Measurements from ENCODE around the gene PTPN2.

DNA sequence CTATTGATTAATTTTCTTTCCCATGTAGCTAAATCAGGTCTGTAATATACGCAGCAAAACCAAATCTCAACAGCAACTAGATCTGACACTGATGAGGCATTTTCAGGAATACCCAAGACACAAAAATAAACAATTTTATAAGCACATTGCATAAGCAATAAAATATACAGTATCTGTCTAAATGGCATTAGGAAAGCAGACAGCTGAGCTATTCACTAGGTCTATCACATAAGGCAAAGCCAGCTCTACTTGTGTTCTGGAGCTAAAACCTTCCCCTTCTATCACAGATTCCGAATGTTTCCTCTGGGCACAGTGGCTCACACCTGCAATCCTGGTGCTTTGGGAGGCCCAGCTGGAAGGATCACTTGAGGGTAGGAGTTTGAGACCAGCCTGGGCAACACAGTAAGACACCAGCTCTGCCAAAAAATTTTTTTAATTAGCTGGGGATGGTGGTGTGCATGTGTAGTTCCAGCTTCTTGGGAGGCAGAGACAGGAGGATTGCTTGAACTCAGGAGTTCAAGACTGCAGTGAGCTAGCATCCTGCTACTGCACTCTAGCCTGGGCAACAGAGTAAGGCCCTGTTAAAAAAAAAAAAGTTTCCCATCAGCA is 21.1 kb downstream of the PTPN2 start:
- TF ChIP-seq ZNF274 (IDR thresholded peaks at IDR 0.05; ENCODE audit: low read depth, low read length), result no peak
- TF ChIP-seq SUZ12 (IDR thresholded peaks at IDR 0.05; ENCODE audit: extremely low read depth, insufficient read depth, insufficient read length), result no peak
